ENCODE measurements around the gene SLC6A9. TPM values are rescaled to one million over a fixed set of nuclear protein-coding genes. Genes with fewer than 3 reads are reported as not detected.

Gene SLC6A9
- total RNA-seq (2013), result 0.10 TPM
- polyA plus RNA-seq (not detected), polyA minus RNA-seq (not detected in 2 replicates), total RNA-seq (0 to 0.75 (median 0.13) reads per million in 11 experiments)

DNA sequence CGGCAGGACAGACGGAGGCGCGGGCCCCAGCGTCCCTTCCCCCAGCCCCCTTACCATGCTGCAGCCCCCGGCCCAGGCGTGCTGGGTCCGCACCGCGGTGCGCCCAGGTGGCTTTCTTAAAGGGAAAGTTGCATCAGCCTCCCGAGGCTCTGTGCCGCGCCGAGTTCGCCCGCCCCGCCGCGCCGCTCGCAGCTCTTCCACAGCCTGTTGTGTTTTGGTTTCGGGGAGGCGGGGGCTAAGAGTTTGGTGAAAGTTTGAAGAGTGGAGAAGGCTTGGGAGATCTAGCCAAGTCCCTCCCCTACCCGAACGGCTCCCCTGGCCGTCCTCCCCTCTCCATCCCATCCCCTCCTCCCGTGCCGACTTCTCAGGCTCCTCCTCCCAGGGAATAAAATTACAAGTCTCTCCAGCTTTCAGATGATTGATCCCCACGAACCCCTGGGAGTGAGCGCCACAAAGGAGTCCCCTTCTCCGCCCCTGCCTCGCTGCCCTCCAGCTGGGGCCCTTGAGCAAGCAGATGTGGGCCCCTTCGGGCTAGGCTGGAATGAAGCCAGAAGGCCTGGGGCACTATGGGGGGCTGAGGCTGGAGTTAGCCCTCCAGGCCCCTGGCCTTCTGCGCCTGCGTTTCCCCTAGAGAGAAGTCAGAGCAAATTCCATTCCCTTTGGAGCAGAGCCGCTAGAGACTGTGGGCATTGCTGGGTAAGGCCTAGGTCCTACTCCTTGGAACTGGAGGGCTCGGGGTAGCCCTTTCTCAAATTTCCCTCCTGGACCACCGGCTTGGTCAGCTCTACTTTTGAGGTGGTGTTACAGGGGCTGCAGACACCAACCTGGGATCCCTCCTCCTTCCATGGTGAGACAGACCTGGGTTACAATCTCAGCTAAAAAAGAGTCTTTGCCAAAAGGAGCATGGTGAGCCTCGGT is at the start of gene SLC6A9:
SLC6A9 (minus strand) TSS at position 211 of the 918 bp plus-strand sequence. CDS start 7,185 bp downstream, outside the sequence.
- H3K4me1 Mint-ChIP-seq, result peaks cover 19% of the 10 kb centered on the region
- Histone ChIP-seq H3K4me3 (replicated peaks in 1 of 3; ENCODE audit: low read depth in 2 of 3, low read length in 3 of 3) (peak within 1 kb of the TSS; percentile 63 to 87 (median 83)), H3K36me3 (replicated peaks in 1 of 2; ENCODE audit: control insufficient read depth in 1 of 2, insufficient read depth in 2 of 2, low read length in 2 of 2) (no peaks in the 10 kb centered on the region), H3K4me1 (ENCODE audit: control insufficient read depth in 1 of 2, insufficient read depth in 2 of 2, low read length in 2 of 2) (peaks cover 16 to 23% of the 10 kb centered on the region in 2 donors), H2AFZ (ENCODE audit: insufficient read depth, low read depth, low read length, poor library complexity, severe bottlenecking) (peak within 1 kb of the TSS; percentile 90), H4K20me1 (ENCODE audit: insufficient read depth, low read length) (no peaks in the 10 kb centered on the region), H3K9ac (ENCODE audit: insufficient read depth, low read length, poor library complexity, severe bottlenecking) (peak within 1 kb of the TSS; percentile 47), H3K79me2 (ENCODE audit: insufficient read depth, low read length) (no peaks in the 10 kb centered on the region), H3K9me3 (replicated peaks in 1 of 2; ENCODE audit: control insufficient read depth in 1 of 2, insufficient read depth in 1 of 2, low read length in 2 of 2) (no peaks in the 10 kb centered on the region), H3K4me2 (replicated peaks; ENCODE audit: extremely low read depth, low read length, poor library complexity, severe bottlenecking) (peak within 1 kb of the TSS; percentile 100), H3K27ac (ENCODE audit: low read depth in 1 of 2, low read length in 2 of 2) (no peak within 1 kb of the TSS), H3K27me3 (ENCODE audit: control insufficient read depth in 2 of 2, insufficient read depth in 2 of 2, low read length in 2 of 2) (peaks cover 2 to 25% of the 10 kb centered on the region in 2 donors)
- TF ChIP-seq CTCF (IDR thresholded peaks at IDR 0.05), result no peak
- peaks cover 23 to 38% (median 35%) of the 10 kb centered on the region in 3 donors for H3K27me3 Mint-ChIP-seq (ENCODE audit: low read depth in 3 of 3)
- intact Hi-C loops (cut with micrococcal nuclease), result loop anchor here in 1 of 2 donors (10.0 kb wide), 1 partner anchor 267 kb away; no protein-coding TSS in a partner anchor
- peak within 1 kb of the TSS in 1 of 7 donors; percentile 63 for H3K27ac Mint-ChIP-seq
- H3K9me3 Mint-ChIP-seq, result peaks cover 0 to 4% (median 0%) of the 10 kb centered on the region in 7 donors
- WGBS (ENCODE audit: insufficient coverage), result 33% methylated on average over 16 of the region's 40 CpGs
- no peak for DNase-seq
- peak within 1 kb of the TSS; percentile 84 to 95 for H3K4me3 Mint-ChIP-seq
- H3K36me3 Mint-ChIP-seq, result peaks cover 0 to 2% of the 10 kb centered on the region in 2 donors

DNA sequence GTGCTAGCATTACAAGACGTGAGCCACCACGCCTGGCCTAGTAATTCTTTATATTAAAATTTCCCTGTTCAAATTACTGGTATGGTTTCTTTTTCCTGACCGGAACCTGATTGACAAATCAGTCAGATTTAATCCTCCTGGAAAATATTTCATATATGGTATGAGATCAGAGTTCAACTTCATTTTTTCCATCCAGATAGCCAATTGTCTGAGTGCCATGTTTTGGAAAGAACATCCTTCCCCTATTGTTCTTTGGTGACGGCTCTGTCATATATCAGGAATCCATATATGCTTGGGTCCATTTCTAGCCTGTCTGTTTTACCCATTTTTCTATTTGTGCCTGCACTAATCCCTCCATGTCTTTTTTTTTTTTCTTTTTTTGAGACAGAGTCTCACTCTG is 48.3 kb upstream of the SLC6A9 start:
- H3K4me2 ChIP-seq (replicated peaks; ENCODE audit: extremely low read depth, low read length, poor library complexity, severe bottlenecking), result no peak overlapping the region
- H4K20me1 ChIP-seq (ENCODE audit: insufficient read depth, low read length), result no peaks in the 10 kb centered on the region
- DNase-seq, result no peak
- no peaks in the 10 kb centered on the region for H3K36me3 Mint-ChIP-seq
- H3K36me3 ChIP-seq (replicated peaks in 1 of 2; ENCODE audit: control insufficient read depth in 1 of 2, insufficient read depth in 2 of 2, low read length in 2 of 2), result no peaks in the 10 kb centered on the region
- no peak overlapping the region for H3K9ac ChIP-seq (ENCODE audit: insufficient read depth, low read length, poor library complexity, severe bottlenecking)
- intact Hi-C loops (cut with micrococcal nuclease), result no loop called here
- H3K27me3 ChIP-seq (ENCODE audit: control insufficient read depth in 2 of 2, insufficient read depth in 2 of 2, low read length in 2 of 2), result no peaks in the 10 kb centered on the region
- WGBS (ENCODE audit: insufficient coverage), result 86% methylated on average over 1 of the region's 4 CpGs
- peaks cover 2% of the 10 kb centered on the region for H3K4me1 Mint-ChIP-seq
- H3K9me3 Mint-ChIP-seq, result no peaks in the 10 kb centered on the region
- H3K27me3 Mint-ChIP-seq (ENCODE audit: low read depth in 3 of 3), result peaks cover 0 to 4% (median 1%) of the 10 kb centered on the region in 3 donors
- H3K9me3 ChIP-seq (replicated peaks in 1 of 2; ENCODE audit: control insufficient read depth in 1 of 2, insufficient read depth in 1 of 2, low read length in 2 of 2), result no peaks in the 10 kb centered on the region
- peaks cover 0 to 6% of the 10 kb centered on the region in 2 donors for H3K4me1 ChIP-seq (ENCODE audit: control insufficient read depth in 1 of 2, insufficient read depth in 2 of 2, low read length in 2 of 2)
- no peak overlapping the region for H3K4me3 Mint-ChIP-seq
- no peak overlapping the region for H3K27ac ChIP-seq (ENCODE audit: low read depth in 1 of 2, low read length in 2 of 2)
- no peak overlapping the region for H3K27ac Mint-ChIP-seq
- no peaks in the 10 kb centered on the region for H3K79me2 ChIP-seq (ENCODE audit: insufficient read depth, low read length)
- no peak overlapping the region for H3K4me3 ChIP-seq (replicated peaks in 1 of 3; ENCODE audit: low read depth in 2 of 3, low read length in 3 of 3)
- no peak overlapping the region for H2AFZ ChIP-seq (ENCODE audit: insufficient read depth, low read depth, low read length, poor library complexity, severe bottlenecking)
- TF ChIP-seq CTCF (IDR thresholded peaks at IDR 0.05), result no peak

All from CD14-positive monocyte (primary cell).